CD4-positive, alpha-beta T cell treated with Interleukin-15 for 1 hour (primary cell): Measurements from ENCODE around the gene SIPA1L3.

ENCODE experiments used
- DNase-seq: peaks from one replicate; pipeline ENCODE4 v3.0.0-alpha.2; 2020

Gene SIPA1L3

GRCh38 chr19:37950471-37951175 is 43.6 kb downstream of the SIPA1L3 start:
- no peak for DNase-seq

GRCh38 chr19:37951816-37952210 is 44.8 kb downstream of the SIPA1L3 start:
- no peak for DNase-seq

GRCh38 chr19:37953171-37953917 is 46.3 kb downstream of the SIPA1L3 start:
- no peak for DNase-seq

- DNase-seq: no peak
Measured at GRCh38 chr19:37953918-37954303, 46.9 kb downstream of the SIPA1L3 start.

- DNase-seq: no peak
Measured at GRCh38 chr19:37954421-37954874, 47.4 kb downstream of the SIPA1L3 start.

GRCh38 chr19:37955986-37956385 is 49.0 kb downstream of the SIPA1L3 start:
- no peak for DNase-seq

- DNase-seq: no peak
Measured at GRCh38 chr19:37957176-37957575, 50.2 kb downstream of the SIPA1L3 start.

GRCh38 chr19:37959665-37960114 is 52.7 kb downstream of the SIPA1L3 start:
- no peak for DNase-seq

- DNase-seq: no peak
Measured at GRCh38 chr19:37961198-37961597, 54.2 kb downstream of the SIPA1L3 start.

- DNase-seq: no peak
Measured at GRCh38 chr19:37963190-37963936, 56.4 kb downstream of the SIPA1L3 start.

GRCh38 chr19:37964109-37964508 is 57.1 kb downstream of the SIPA1L3 start:
- no peak for DNase-seq

- no peak for DNase-seq
Measured at GRCh38 chr19:37966211-37966661, 59.2 kb downstream of the SIPA1L3 start.

GRCh38 chr19:37966662-37967231 is 59.7 kb downstream of the SIPA1L3 start:
- DNase-seq: no peak

GRCh38 chr19:37969695-37970094 is 62.7 kb downstream of the SIPA1L3 start:
- DNase-seq: no peak

GRCh38 chr19:37970699-37971098 is 63.7 kb downstream of the SIPA1L3 start:
- no peak for DNase-seq

- no peak for DNase-seq
Measured at GRCh38 chr19:37972803-37973202, 65.8 kb downstream of the SIPA1L3 start.

- DNase-seq: no peak
Measured at GRCh38 chr19:37973666-37974065, 66.7 kb downstream of the SIPA1L3 start.

GRCh38 chr19:37975071-37975470 is 68.1 kb downstream of the SIPA1L3 start:
- no peak for DNase-seq

- no peak for DNase-seq
Measured at GRCh38 chr19:37975596-37976515, 68.8 kb downstream of the SIPA1L3 start.

- DNase-seq: no peak
Measured at GRCh38 chr19:37977391-37977790, 70.4 kb downstream of the SIPA1L3 start.

- DNase-seq: no peak
Measured at GRCh38 chr19:37977992-37978391, 71.0 kb downstream of the SIPA1L3 start.

GRCh38 chr19:37979547-37980082 is 72.6 kb downstream of the SIPA1L3 start:
- DNase-seq: no peak
